Measurements from ENCODE around the gene LNX2.

Gene LNX2

GRCh38 chr13:27613628-27614027, 6.7 kb downstream of the LNX2 start:
- no peak for TF ChIP-seq SUZ12 (IDR thresholded peaks at IDR 0.05; ENCODE audit: extremely low read depth, insufficient read depth, insufficient read length)
- TF ChIP-seq YY1 (IDR thresholded peaks at IDR 0.05; ENCODE audit: insufficient read depth, insufficient read length) = no peak
- no peak for TF ChIP-seq ZNF274 (IDR thresholded peaks at IDR 0.05; ENCODE audit: low read depth, low read length)
- H3K27me3 ChIP-seq (ENCODE audit: insufficient read depth, insufficient read length) = no peaks in the 10 kb centered on the region
- H3K9me3 ChIP-seq (ENCODE audit: insufficient read depth, low read length) = peaks cover 11% of the 10 kb centered on the region; the same call in 1 of the 2 replicates
- H3K4me3 ChIP-seq (ENCODE audit: insufficient read length, low read depth) = no peak overlapping the region
- no peaks in the 10 kb centered on the region for H3K4me1 ChIP-seq (ENCODE audit: insufficient read depth, insufficient read length)
- no peak for DNase-seq (ENCODE audit: low read depth, low spot score)
- H3K36me3 ChIP-seq (ENCODE audit: insufficient read depth, insufficient read length, low read length) = no peaks in the 10 kb centered on the region
- H3K9ac ChIP-seq (ENCODE audit: insufficient read length, low read depth) = no peak overlapping the region

- TF ChIP-seq ZNF274 (IDR thresholded peaks at IDR 0.05; ENCODE audit: low read depth, low read length) (no peak), YY1 (IDR thresholded peaks at IDR 0.05; ENCODE audit: insufficient read depth, insufficient read length) (no peak), SUZ12 (IDR thresholded peaks at IDR 0.05; ENCODE audit: extremely low read depth, insufficient read depth, insufficient read length) (no peak)
- DNase-seq (ENCODE audit: low read depth, low spot score) = no peak
- Histone ChIP-seq H3K9me3 (ENCODE audit: insufficient read depth, low read length) (no peaks in the 10 kb centered on the region), H3K9ac (ENCODE audit: insufficient read length, low read depth) (no peak overlapping the region), H3K4me3 (ENCODE audit: insufficient read length, low read depth) (no peak overlapping the region), H3K4me1 (ENCODE audit: insufficient read depth, insufficient read length) (no peaks in the 10 kb centered on the region), H3K36me3 (ENCODE audit: insufficient read depth, insufficient read length, low read length) (no peaks in the 10 kb centered on the region), H3K27me3 (ENCODE audit: insufficient read depth, insufficient read length) (no peaks in the 10 kb centered on the region)
Measured at GRCh38 chr13:27607125-27607524, 13.2 kb downstream of the LNX2 start.

GRCh38 chr13:27605610-27606200, 14.6 kb downstream of the LNX2 start:
- H3K9me3 ChIP-seq (ENCODE audit: insufficient read depth, low read length) = no peaks in the 10 kb centered on the region
- H3K4me1 ChIP-seq (ENCODE audit: insufficient read depth, insufficient read length) = no peaks in the 10 kb centered on the region
- H3K4me3 ChIP-seq (ENCODE audit: insufficient read length, low read depth) = no peak overlapping the region
- no peak for DNase-seq (ENCODE audit: low read depth, low spot score)
- no peak overlapping the region for H3K9ac ChIP-seq (ENCODE audit: insufficient read length, low read depth)
- TF ChIP-seq ZNF274 (IDR thresholded peaks at IDR 0.05; ENCODE audit: low read depth, low read length) = no peak
- TF ChIP-seq YY1 (IDR thresholded peaks at IDR 0.05; ENCODE audit: insufficient read depth, insufficient read length) = no peak
- no peak for TF ChIP-seq SUZ12 (IDR thresholded peaks at IDR 0.05; ENCODE audit: extremely low read depth, insufficient read depth, insufficient read length)
- no peaks in the 10 kb centered on the region for H3K36me3 ChIP-seq (ENCODE audit: insufficient read depth, insufficient read length, low read length)
- no peaks in the 10 kb centered on the region for H3K27me3 ChIP-seq (ENCODE audit: insufficient read depth, insufficient read length)

GRCh38 chr13:27605099-27605498, 15.2 kb downstream of the LNX2 start:
- Histone ChIP-seq H3K4me3 (ENCODE audit: insufficient read length, low read depth) (no peak overlapping the region), H3K9me3 (ENCODE audit: insufficient read depth, low read length) (no peaks in the 10 kb centered on the region), H3K9ac (ENCODE audit: insufficient read length, low read depth) (no peak overlapping the region), H3K4me1 (ENCODE audit: insufficient read depth, insufficient read length) (no peaks in the 10 kb centered on the region), H3K27me3 (ENCODE audit: insufficient read depth, insufficient read length) (no peaks in the 10 kb centered on the region), H3K36me3 (ENCODE audit: insufficient read depth, insufficient read length, low read length) (no peaks in the 10 kb centered on the region)
- TF ChIP-seq YY1 (IDR thresholded peaks at IDR 0.05; ENCODE audit: insufficient read depth, insufficient read length) (no peak), SUZ12 (IDR thresholded peaks at IDR 0.05; ENCODE audit: extremely low read depth, insufficient read depth, insufficient read length) (no peak), ZNF274 (IDR thresholded peaks at IDR 0.05; ENCODE audit: low read depth, low read length) (no peak)
- no peak for DNase-seq (ENCODE audit: low read depth, low spot score)

- DNase-seq (ENCODE audit: low read depth, low spot score) = no peak
- Histone ChIP-seq H3K4me1 (ENCODE audit: insufficient read depth, insufficient read length) (no peaks in the 10 kb centered on the region), H3K27me3 (ENCODE audit: insufficient read depth, insufficient read length) (no peaks in the 10 kb centered on the region), H3K9ac (ENCODE audit: insufficient read length, low read depth) (no peak overlapping the region), H3K9me3 (ENCODE audit: insufficient read depth, low read length) (no peaks in the 10 kb centered on the region), H3K4me3 (ENCODE audit: insufficient read length, low read depth) (no peak overlapping the region), H3K36me3 (ENCODE audit: insufficient read depth, insufficient read length, low read length) (no peaks in the 10 kb centered on the region)
- TF ChIP-seq SUZ12 (IDR thresholded peaks at IDR 0.05; ENCODE audit: extremely low read depth, insufficient read depth, insufficient read length) (no peak), YY1 (IDR thresholded peaks at IDR 0.05; ENCODE audit: insufficient read depth, insufficient read length) (no peak), ZNF274 (IDR thresholded peaks at IDR 0.05; ENCODE audit: low read depth, low read length) (no peak)
Measured at GRCh38 chr13:27601803-27602202, 18.5 kb downstream of the LNX2 start.

GRCh38 chr13:27601208-27601607, 19.1 kb downstream of the LNX2 start:
- Histone ChIP-seq H3K27me3 (ENCODE audit: insufficient read depth, insufficient read length) (no peaks in the 10 kb centered on the region), H3K4me3 (ENCODE audit: insufficient read length, low read depth) (no peak overlapping the region), H3K9ac (ENCODE audit: insufficient read length, low read depth) (no peak overlapping the region), H3K9me3 (ENCODE audit: insufficient read depth, low read length) (no peaks in the 10 kb centered on the region), H3K36me3 (ENCODE audit: insufficient read depth, insufficient read length, low read length) (no peaks in the 10 kb centered on the region), H3K4me1 (ENCODE audit: insufficient read depth, insufficient read length) (no peaks in the 10 kb centered on the region)
- DNase-seq (ENCODE audit: low read depth, low spot score) = no peak
- TF ChIP-seq SUZ12 (IDR thresholded peaks at IDR 0.05; ENCODE audit: extremely low read depth, insufficient read depth, insufficient read length) = no peak
- no peak for TF ChIP-seq ZNF274 (IDR thresholded peaks at IDR 0.05; ENCODE audit: low read depth, low read length)
- TF ChIP-seq YY1 (IDR thresholded peaks at IDR 0.05; ENCODE audit: insufficient read depth, insufficient read length) = no peak

GRCh38 chr13:27600711-27601110, 19.6 kb downstream of the LNX2 start:
- no peak overlapping the region for H3K9ac ChIP-seq (ENCODE audit: insufficient read length, low read depth)

More at GRCh38 chr13:27600711-27601110, 19.6 kb downstream of the LNX2 start:
- no peak overlapping the region for H3K4me3 ChIP-seq (ENCODE audit: insufficient read length, low read depth)
- TF ChIP-seq YY1 (IDR thresholded peaks at IDR 0.05; ENCODE audit: insufficient read depth, insufficient read length) (no peak), SUZ12 (IDR thresholded peaks at IDR 0.05; ENCODE audit: extremely low read depth, insufficient read depth, insufficient read length) (no peak), ZNF274 (IDR thresholded peaks at IDR 0.05; ENCODE audit: low read depth, low read length) (no peak)
- H3K27me3 ChIP-seq (ENCODE audit: insufficient read depth, insufficient read length) = no peaks in the 10 kb centered on the region
- DNase-seq (ENCODE audit: low read depth, low spot score) = no peak
- H3K36me3 ChIP-seq (ENCODE audit: insufficient read depth, insufficient read length, low read length) = no peaks in the 10 kb centered on the region
- H3K9me3 ChIP-seq (ENCODE audit: insufficient read depth, low read length) = no peaks in the 10 kb centered on the region
- no peaks in the 10 kb centered on the region for H3K4me1 ChIP-seq (ENCODE audit: insufficient read depth, insufficient read length)
